Measurements from ENCODE around the gene MTHFSD. TPM values are rescaled to one million over a fixed set of nuclear protein-coding genes. Genes with fewer than 3 reads are reported as not detected.
A peak's percentile ranks its signal among the peaks of the same experiment; 100 is the strongest.

Gene MTHFSD
- total and polyA plus RNA-seq, 2 of the 8 experiments (the other 6 are each of a cell fraction or from before 2014, with no cell fraction given), result 7.1 to 9.8 TPM

- TF ChIP-seq SRF (IDR thresholded peaks at IDR 0.05; ENCODE audit: low read depth, low read length), result no peak
- no peak for TF ChIP-seq SIRT6 (IDR thresholded peaks at IDR 0.05; ENCODE audit: low read length)
- no peak for TF ChIP-seq YY1 (IDR thresholded peaks at IDR 0.05; ENCODE audit: low read depth, low read length)
- TF ChIP-seq EZH2 (IDR thresholded peaks at IDR 0.05; ENCODE audit: low read depth, low read length, severe bottlenecking), result peak; percentile 83
- TF ChIP-seq SIN3A (conservative IDR thresholded peaks at IDR 0.05 in 1 of 2, IDR thresholded peaks at IDR 0.05 in 1 of 2; ENCODE audit: low read depth in 1 of 2, low read length in 2 of 2), result no peak
- no peak for TF ChIP-seq TEAD4 (IDR thresholded peaks at IDR 0.05; ENCODE audit: low read depth, low read length)
- no peak for TF ChIP-seq SIX5 (IDR thresholded peaks at IDR 0.05; ENCODE audit: low read depth, low read length)
These were observed 16.5 kb upstream of the MTHFSD start (continued) for GRCh38 chr16:86571530-86571915.

All from H1 (cell line).